HG03064 (cell line): Measurements from ENCODE around the gene SSUH2.
"Not testable (repeated sequence)": the region's sequence is repeated elsewhere in the genome, so short reads cannot be mapped to it uniquely, and the experiment has no call there.

Source experiments
- ATAC-seq: cut with Tn5 transposase; IDR thresholded peaks from one replicate; pipeline ENCODE4 v1.9.1; 2021; ENCODE audit warnings: low read depth; ENCODE audit not compliant: unreplicated experiment

The SSUH2 gene

DNA sequence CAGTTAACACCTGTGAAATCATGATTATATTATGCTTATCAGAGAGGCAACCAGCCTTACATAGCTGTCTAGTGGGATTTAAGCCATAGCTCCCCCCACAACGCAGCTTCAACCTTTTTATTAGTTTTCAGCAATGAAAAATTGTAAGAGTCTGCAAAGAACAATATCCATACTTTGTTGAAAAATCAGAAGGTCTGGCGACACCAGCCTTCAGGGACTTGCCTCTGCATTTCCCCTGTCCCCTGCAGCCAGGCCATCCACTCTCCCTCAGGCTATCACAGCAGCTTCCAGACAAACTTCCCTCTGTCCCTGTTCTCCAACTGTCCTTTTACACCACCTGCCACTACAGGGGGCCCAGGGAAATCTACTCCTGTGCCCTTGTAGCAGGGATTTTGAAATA, 59.9 kb downstream of the SSUH2 start:
- no peak for ATAC-seq

DNA sequence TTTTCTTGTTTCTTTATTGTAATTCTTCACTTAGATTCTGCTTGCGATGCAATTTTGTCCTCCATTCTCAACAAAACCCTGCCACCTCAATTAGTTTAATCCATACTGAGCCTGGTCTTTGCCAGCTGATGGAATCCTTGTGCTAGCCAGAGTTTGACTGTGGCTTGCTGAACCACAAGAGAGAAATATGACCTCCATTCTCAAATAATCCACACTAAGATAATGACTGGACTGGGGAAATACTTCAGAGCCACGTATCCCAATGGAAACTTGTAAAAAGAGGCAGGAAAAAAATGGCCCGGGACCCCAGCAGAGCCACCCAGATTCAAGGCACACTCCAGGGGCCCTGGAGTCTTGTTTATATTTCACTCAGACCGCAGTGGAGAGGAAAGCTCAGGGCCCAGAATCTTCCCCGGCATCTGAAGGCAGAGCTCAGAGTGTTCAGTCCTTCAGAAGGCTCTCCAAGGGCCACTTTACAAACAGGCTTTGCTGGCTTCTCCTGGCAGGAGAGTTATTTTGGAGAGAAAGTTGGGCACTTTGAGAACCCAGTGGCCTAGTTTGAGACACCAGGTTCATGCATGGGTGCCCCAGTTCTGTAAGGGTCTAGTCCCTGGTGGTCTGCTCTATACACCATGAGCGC, 62.7 kb downstream of the SSUH2 start:
- ATAC-seq = no peak

DNA sequence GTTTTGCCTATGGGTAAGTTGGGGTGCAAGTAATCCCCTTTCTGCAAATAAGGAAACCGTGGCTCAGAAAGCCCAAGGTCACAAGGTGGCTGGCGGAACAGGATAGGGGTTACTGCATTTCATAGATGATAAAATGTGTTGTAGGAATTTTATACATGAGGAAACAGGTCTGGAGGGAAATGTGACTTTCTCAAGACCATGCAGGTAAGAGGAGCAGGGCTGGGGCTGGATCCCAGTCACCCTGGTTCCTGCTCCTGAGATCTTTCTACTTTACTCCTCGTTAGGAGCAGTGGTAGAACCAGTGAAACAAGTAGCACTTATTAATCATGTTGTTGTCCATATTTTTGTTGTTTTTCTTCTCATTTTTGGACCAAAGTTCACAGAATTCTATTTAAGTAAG, 63.2 kb downstream of the SSUH2 start:
- no peak for ATAC-seq

DNA sequence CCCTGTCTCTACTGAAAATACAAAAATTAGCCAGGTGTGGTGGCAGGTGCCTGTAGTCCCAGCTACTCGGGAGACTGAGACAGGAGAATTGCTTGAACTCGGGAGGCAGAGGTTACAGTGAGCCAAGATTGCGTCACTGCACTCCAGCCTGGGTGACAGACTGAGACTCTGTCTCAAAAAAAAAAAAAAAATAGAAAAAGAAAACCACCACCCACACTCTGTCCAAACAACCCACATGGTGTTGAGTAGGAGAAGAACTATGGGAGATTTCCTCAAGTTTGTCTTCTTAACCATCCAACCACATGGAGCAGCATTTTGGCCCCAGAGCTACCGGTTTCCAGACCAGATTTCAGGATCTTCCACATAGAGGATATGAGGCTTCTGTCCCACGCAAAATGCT, 64.2 kb downstream of the SSUH2 start:
- not testable (repeated sequence) for ATAC-seq

DNA sequence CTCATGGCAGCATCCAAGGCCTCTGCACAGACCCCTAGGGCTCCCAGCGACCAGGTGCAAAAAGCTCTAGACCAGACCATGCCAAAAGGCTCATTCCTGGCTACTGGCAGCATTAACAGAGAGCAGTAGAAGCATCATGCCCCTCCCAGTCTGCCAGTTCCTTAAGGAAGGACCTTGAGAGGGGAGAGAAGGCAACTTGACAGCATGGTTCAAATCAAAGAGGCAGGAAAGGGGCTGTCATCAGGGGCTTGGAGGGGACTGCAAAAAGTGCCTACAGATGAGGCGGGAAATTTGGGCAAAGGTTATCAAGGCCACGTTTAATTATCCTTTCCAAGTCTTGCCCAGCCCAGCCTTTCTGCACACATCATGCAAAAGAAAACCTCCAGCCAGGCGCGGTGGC, 64.7 kb downstream of the SSUH2 start:
- no peak for ATAC-seq

DNA sequence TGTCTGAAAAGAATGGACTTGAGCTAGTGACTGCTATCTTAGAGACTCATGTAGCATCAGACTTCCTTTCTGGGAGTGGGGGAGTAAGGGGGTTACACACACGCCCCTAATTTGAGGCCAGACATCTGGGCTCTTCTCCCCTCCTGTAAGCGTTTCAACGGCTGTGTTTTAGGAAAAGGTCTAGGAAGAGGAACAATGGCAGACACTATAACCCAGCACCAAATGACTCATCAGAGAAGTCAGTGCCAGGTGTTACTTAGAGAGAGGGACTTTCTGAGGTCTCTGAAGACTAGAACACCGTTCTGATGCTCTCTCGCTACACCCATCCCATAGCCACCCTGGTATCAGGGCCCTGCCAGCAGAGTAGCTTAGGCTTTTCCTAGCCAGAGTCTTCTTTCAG, 65.5 kb downstream of the SSUH2 start:
- ATAC-seq = peak; percentile 100

DNA sequence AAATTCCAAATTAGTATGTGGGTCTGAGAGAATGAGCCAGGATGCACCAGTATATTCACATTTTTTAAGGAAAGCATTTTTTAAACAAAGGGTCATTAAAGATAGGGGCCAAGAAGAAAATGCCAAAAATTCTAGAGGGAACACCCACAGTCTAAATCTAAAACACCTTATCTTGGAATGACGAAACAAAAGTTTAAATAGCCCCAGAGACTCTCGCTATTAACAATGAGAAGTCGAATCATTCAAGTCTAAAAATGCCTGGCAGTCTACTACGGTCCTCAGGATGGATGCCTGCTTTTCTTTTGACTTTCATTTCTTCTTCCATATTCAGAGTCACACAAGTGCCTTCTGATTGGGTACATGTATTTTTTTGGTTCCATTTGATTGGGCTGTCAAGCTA, 66.3 kb downstream of the SSUH2 start:
- ATAC-seq = no peak

DNA sequence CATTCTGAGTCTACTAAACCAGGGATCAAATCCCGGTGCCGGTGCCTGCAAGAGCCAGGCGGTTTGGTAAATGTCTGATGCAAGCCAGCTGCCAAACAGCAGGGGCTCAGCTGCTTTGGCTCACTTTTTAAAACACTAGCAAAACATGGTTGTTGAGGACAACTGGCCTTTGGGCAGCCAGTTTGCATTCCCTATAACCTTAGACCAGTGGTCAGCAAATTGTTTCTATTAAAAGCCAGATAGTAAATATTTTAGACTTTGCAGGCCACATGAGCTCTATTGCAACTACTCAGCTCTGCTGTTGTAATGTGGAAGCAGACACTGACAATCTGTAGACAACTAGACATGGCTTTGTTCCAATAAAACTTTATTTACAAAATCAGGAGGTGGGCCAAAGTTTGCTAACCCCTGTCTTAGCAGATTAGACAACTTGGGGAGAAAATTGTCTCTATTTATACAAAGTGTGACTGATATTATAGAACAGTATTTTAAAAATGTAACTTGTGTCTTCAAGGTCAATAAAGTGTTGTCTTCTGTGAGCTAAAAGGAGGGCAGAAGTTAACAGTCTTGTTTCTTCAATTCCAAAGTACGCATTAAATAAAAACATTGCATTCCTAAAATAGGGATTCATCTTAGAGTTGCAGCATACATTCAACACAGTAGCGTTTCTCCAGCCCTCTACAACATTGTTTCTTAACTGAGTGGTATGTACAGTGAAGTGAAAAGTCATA, 67.6 kb downstream of the SSUH2 start:
- no peak for ATAC-seq

DNA sequence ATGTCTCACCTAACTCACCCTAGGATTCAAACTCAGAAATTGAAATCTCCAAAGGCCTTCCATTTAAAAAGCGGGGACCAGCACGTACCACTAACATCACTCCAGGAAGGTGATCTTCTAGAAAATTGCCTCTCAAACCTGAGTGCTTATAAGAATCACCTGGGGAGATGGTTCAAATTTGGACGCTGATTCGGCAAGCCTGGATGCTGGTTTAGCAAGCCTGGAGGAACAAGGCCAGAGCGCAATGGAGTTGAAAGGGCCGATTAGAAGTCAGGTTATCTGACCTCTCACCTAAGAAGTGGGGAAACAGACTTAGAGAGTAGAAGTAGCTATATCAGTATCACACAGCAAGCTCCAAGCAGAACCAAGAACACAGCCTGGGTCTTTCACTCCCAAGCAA, 68.2 kb downstream of the SSUH2 start:
- no peak for ATAC-seq

DNA sequence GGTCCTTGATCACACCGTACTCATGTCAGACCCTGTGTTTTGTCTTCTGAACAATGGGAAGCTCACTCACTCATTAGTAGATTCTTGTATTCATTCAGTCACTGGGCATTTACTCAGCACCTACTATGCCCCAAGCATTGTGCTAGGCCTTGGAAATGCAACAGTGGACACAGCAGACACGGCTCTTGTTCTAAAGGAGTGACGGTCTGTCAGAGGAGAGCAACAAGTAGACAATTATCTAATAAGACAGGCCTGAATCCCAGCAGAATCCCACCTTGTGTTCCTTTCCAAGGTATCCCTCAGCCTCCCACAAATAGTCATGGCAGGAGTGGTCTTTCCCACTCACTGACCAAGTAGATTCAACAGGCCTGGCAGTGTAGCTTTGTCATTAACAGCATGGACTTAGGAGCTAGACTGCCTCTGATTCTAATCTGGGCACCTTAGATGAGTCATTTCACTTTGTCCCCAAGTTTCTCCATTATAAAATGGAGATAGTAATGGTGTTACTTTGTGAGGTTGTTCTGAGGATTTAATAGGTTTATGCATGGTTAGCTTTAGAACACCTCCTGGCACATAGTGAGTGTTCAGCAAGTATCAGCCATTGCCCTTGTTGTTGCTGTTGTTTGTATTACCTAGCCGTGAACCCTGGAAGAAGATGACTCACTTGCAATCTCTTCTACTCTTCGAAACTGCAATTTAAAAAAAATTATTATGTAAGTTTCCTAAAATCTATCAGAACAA, 69.1 kb downstream of the SSUH2 start:
- ATAC-seq = no peak

DNA sequence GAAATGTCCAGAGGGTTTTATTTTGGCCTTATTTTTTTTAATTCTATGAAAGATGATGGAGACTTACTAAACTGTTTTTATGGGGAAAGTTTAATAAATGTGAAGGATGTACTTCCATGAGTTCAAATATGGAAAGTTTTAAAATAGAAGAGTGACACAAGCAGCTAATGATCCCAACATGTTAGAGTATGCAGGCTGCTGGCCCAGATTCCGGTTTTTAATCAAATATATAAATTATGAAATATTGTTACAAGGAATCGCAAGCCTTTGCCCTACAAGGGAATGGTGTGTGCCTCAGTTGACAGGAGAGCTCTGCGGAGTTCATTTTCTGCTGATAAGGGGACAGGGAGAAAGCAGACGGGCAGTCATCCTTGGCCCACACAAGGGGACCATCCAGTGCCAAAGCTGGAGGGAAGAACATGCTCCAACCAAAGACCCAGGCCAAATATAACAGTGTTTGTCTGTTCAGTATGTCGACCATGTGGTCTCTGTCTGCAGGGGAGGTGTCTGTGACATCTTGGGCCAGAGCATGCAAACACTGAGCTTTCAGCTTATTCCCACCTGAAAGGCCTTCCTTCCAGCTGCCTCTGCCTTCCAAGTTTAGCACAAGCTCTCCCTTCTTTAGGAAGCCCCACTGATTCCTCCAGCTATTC, 69.8 kb downstream of the SSUH2 start:
- no peak for ATAC-seq

DNA sequence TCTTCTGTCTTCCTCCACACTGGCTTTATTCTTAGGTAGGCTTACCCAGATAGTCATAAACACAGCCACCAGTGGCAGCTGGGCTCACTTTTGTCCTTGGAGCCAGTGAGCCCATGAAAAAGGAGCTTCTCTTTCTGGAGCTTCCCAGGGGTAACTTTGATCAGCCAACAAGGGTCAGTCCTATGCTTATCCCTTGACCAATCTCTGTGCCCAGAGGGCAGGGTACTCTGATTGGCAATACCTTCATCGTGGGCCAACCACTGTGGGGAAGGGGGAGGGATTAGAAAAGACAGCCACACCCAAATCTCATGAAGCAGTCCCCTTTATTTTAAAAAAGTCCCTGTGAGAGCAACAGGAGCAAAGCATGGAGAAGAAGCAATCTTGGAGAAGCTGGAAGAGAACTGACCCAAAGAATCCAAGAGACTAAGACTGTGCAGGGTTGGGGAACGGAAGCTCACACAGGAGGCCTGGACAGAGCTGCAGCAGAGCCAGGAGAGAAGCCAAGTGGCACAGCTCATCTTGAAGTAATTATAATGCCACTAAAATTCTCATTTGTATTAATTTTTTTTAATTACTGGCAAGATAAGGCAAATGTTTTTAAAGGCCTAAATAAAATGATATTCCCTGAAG, 70.4 kb downstream of the SSUH2 start:
- no peak for ATAC-seq

DNA sequence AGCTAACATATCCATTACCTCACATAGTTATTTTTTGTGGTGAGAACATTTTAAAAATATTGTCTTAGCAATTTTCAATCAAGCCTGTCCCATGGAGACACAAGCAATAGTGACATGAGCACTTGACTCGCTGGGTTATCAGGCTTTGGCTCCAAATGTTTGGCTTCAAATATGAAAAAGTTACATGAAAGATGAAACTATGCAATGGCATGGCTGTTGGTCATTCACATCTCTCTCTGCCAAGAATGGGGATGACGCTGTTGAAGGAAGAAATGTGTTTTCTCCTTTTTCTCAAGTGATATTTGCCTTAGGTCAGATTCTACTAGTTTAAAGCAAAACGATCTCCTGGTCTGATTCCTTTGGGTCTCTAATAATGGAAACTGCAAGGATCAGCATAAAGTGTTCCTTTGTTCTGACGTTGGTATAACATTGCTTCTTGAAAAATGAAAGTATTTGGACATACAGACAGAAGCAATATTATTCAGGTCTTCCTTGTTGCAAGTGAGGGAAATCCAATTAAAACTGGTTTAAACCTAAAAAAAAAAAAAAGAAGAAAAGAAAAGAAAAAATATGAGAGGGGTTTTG, 71.2 kb downstream of the SSUH2 start:
- no peak for ATAC-seq

DNA sequence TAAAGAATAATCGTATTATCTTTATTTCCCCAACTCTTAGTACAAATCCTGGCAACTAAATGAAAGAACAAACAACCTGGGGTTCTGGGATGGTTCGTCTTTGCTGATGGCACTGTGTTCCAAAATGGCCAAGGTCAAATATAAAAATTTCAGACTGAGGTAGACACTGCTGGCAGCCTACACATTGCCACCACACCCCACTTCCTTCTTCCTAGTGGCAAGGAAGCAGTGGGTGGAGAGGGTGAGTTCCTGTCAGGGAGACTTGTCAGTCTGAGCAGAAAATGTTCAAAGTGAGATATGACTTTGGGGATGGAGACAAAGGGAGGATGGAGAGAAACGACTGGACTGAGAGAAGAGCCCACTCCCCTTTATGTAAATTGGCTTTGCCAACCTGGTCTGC, 73.3 kb downstream of the SSUH2 start:
- no peak for ATAC-seq
